Vagina (tissue), 2 donors: ENCODE measurements around the gene NGEF. TPM values are rescaled to one million over a fixed set of nuclear protein-coding genes. Genes with fewer than 3 reads are reported as not detected.

Experiments
- DNase-seq, 2 donors: peaks; one replicate each; pipeline ENCODE4 v3.0.0-alpha.2; 2017; ENCODE audit errors: extremely low spot score in 2 of 2
- H3K27ac ChIP-seq: fragments of 200-600 bp; sonication (generic); one replicate; pipeline ENCODE4 v1.5.1; 2019
- H3K27me3 ChIP-seq: fragments of 200-600 bp; sonication (generic); one replicate; pipeline ENCODE4 v1.5.1; 2019
- H3K36me3 ChIP-seq, 2 donors: fragments of 200-600 bp; sonication (generic); one replicate each; pipeline ENCODE4 v1.5.1; 2017 to 2019
- H3K4me1 ChIP-seq: fragments of 200-600 bp; sonication (generic); one replicate; pipeline ENCODE4 v1.5.1; 2019
- H3K4me3 ChIP-seq, 2 donors: fragments of 200-600 bp; sonication (generic); 1 replicate in 1 of 2; 2 replicates in 1 of 2; pipeline ENCODE4 v1.5.1; 2016 to 2019
- H3K9me3 ChIP-seq: fragments of 200-600 bp; sonication (generic); one replicate; pipeline ENCODE4 v1.5.1; 2019
- CTCF ChIP-seq, 3 experiments: fragments of 450-650 bp in 2 of 3; fragments of 200-600 bp in 1 of 3; sonication (generic) in 1 of 3; IDR thresholded peaks; one replicate each; pipeline ENCODE4 v1.5.1; 2017 to 2019; ENCODE audit warnings: antibody characterized with exemption in 3 of 3, mild to moderate bottlenecking in 2 of 3, moderate library complexity in 2 of 3
- POLR2A ChIP-seq, 2 donors: fragments of 450-650 bp; IDR thresholded peaks; one replicate each; pipeline ENCODE4 v1.6.1; 2017; ENCODE audit warnings: antibody characterized with exemption in 2 of 2, mild to moderate bottlenecking in 2 of 2, moderate library complexity in 2 of 2
- POLR2AphosphoS5 ChIP-seq, 2 donors: sonication (generic); formaldehyde crosslinking; IDR thresholded peaks; one replicate each; pipeline ENCODE4 v1.9.0; 2017; ENCODE audit warnings: antibody characterized with exemption in 2 of 2, mild to moderate bottlenecking in 2 of 2, low read depth in 1 of 2; ENCODE audit not compliant: insufficient read depth in 1 of 2
- intact Hi-C: fragments of 100-400 bp; cut with DNase I; formaldehyde crosslinking; loops from one replicate; pipeline ENCODE4 v1.15.1; 2023
- small RNA-seq: library from RNA; depleted of rRNA; stranded (forward); fragments of <200 nt; gene quantifications from one replicate; pipeline ENCODE3, GENCODE V24; 2016
- total RNA-seq: library from RNA; depleted of rRNA; stranded (reverse); fragments of >200 nt; gene quantifications from one replicate; pipeline ENCODE4 v1.2.3, GENCODE V29; 2016

Gene NGEF
- total RNA-seq, 1 donor from 2014 or later: 4.9 TPM

GRCh38 chr2:232835687-232836208 lies 177.3 kb downstream of the NGEF start:
- no peaks in the 10 kb centered on the region for H3K27me3 ChIP-seq
- peaks cover 0 to 65% of the 10 kb centered on the region in 2 donors for H3K36me3 ChIP-seq
- H3K4me1 ChIP-seq: no peaks in the 10 kb centered on the region
- intact Hi-C loops: no loop called here
- TF ChIP-seq CTCF (IDR thresholded peaks at IDR 0.05) (no peak), POLR2A (IDR thresholded peaks at IDR 0.05) (no peak), POLR2AphosphoS5 (IDR thresholded peaks at IDR 0.05; ENCODE audit: insufficient read depth in 1 of 2, low read depth in 1 of 2) (no peak)
- H3K27ac ChIP-seq: no peak overlapping the region
- no peaks in the 10 kb centered on the region for H3K9me3 ChIP-seq
- DNase-seq: no peak
- no peak overlapping the region for H3K4me3 ChIP-seq

GRCh38 chr2:232833830-232834229 lies 179.2 kb downstream of the NGEF start:
- no peaks in the 10 kb centered on the region for H3K4me1 ChIP-seq
- H3K4me3 ChIP-seq: no peak overlapping the region
- H3K9me3 ChIP-seq: no peaks in the 10 kb centered on the region
- DNase-seq: no peak
- H3K36me3 ChIP-seq: peaks cover 0 to 50% of the 10 kb centered on the region in 2 donors
- H3K27me3 ChIP-seq: no peaks in the 10 kb centered on the region
- no peak overlapping the region for H3K27ac ChIP-seq
- TF ChIP-seq POLR2A (IDR thresholded peaks at IDR 0.05) (no peak), CTCF (IDR thresholded peaks at IDR 0.05) (no peak), POLR2AphosphoS5 (IDR thresholded peaks at IDR 0.05; ENCODE audit: insufficient read depth in 1 of 2, low read depth in 1 of 2) (no peak)
- intact Hi-C loops: no loop called here

- peaks cover 0 to 50% of the 10 kb centered on the region in 2 donors for H3K36me3 ChIP-seq
- no peaks in the 10 kb centered on the region for H3K9me3 ChIP-seq
- no peaks in the 10 kb centered on the region for H3K4me1 ChIP-seq
- DNase-seq: no peak
- no peak overlapping the region for H3K4me3 ChIP-seq
- TF ChIP-seq POLR2AphosphoS5 (IDR thresholded peaks at IDR 0.05; ENCODE audit: insufficient read depth in 1 of 2, low read depth in 1 of 2) (no peak), CTCF (IDR thresholded peaks at IDR 0.05) (no peak), POLR2A (IDR thresholded peaks at IDR 0.05) (no peak)
- no peak overlapping the region for H3K27ac ChIP-seq
- intact Hi-C loops: no loop called here
- H3K27me3 ChIP-seq: no peaks in the 10 kb centered on the region
Measured at GRCh38 chr2:232831496-232831895, 181.6 kb downstream of the NGEF start.

- H3K27ac ChIP-seq: no peak overlapping the region
- no peaks in the 10 kb centered on the region for H3K27me3 ChIP-seq
- H3K9me3 ChIP-seq: no peaks in the 10 kb centered on the region
- intact Hi-C loops: no loop called here
- H3K4me3 ChIP-seq: no peak overlapping the region
- no peak for DNase-seq
- H3K36me3 ChIP-seq: peaks cover 0 to 49% of the 10 kb centered on the region in 2 donors
- no peak for TF ChIP-seq POLR2AphosphoS5 (IDR thresholded peaks at IDR 0.05; ENCODE audit: insufficient read depth in 1 of 2, low read depth in 1 of 2)
- no peak for TF ChIP-seq POLR2A (IDR thresholded peaks at IDR 0.05)
- H3K4me1 ChIP-seq: no peaks in the 10 kb centered on the region
Measured at GRCh38 chr2:232829988-232830387, 183.1 kb downstream of the NGEF start.

Small RNAs within 50 kb of the gene (small RNA-seq; reads per million reads assigned to genes)
- gene RF00019: not detected

Other genes with a start within 250 kb of the NGEF start
- not detected for gene KCNJ13, start 236.7 kb downstream of the NGEF start, total RNA-seq
- gene SNORC, start 143.0 kb downstream of the NGEF start, total RNA-seq: not detected
- not detected for gene NEU2, start 19.4 kb upstream of the NGEF start, total RNA-seq
- 33.4 TPM for gene INPP5D, start 47.1 kb upstream of the NGEF start, total RNA-seq
- gene ATG16L1, start 238.4 kb upstream of the NGEF start, total RNA-seq: 29.2 TPM